NCI-H1694 treated with DMSO at 0.1 percent for 48 hours (cell line): Measurements from ENCODE around the gene HEBP1.
A peak's percentile ranks its signal among the peaks of the same experiment; 100 is the strongest.

ENCODE experiments used
- DNase-seq: peaks from one replicate; lab custom pipeline; 2025; lab: John Stamatoyannopoulos, UW

Gene HEBP1

DNA sequence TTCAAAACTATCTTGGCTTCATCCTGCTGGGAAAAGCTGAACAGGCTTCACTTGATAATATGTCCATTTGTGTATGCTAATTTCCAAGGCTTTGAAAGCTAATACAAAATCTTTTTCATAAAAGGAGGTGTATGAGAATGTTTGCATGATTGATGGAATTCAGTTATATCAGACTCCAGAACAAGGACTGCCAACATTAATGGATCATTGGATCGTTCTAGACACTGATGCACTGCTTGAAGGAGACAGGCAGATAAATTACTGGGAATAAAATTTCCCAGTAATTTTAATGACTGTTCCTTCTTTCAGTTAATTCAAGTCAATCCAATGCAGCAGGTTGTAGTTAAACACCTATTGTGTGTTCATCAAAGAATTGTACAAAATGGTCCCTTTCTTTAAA lies 48.6 kb downstream of the HEBP1 start:
- DNase-seq, result no peak

GRCh38 chr12:12947902-12948301 lies 52.2 kb downstream of the HEBP1 start:
- no peak for DNase-seq

GRCh38 chr12:12946686-12947355 lies 53.2 kb downstream of the HEBP1 start:
- DNase-seq, result no peak

- DNase-seq, result no peak
Measured at GRCh38 chr12:12945591-12945990, 54.5 kb downstream of the HEBP1 start.

- DNase-seq, result no peak
Measured at GRCh38 chr12:12943586-12944260, 56.3 kb downstream of the HEBP1 start.

DNA sequence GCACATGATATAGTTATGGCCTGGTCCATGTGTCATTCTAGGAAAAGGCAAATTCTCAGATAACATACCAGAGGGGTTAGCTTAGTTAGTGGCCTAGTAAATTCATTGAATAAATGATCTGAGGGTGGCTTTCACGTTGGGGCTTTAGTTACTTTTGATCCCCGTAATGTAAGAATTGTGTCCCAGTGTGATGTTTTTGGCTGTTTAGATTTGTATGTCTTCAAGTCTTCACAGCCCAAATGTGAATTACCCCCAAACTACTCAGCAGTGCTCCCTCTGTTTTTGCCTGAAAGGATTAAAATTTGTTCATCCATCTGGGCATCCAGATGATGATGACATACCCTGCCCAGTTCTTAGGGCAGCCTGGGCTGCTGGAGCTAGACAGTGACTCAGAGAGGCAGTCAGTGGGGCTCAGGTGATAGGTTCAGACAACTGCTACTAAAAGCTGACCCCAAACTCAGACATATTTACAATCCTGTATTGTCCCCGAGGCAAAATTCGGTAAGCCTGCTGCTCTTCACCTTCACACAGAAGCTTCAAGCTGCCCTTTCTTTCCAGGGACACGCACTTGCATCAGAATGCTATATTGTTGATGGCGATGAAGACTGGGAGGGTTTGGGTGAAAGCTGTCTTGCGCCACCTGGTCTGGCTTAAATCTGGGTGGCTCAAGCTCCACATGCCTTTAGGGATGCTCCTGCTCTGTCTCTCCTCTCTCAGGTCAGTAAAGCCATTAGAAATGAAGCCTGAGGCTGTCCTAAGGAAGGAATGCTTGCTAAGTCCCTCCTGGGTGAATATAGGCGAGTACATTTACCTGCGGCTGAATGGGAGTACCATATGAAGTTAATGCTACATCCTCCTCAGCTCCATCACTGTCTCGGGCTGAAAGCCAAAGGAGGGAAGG lies 58.4 kb downstream of the HEBP1 start:
- no peak for DNase-seq

DNA sequence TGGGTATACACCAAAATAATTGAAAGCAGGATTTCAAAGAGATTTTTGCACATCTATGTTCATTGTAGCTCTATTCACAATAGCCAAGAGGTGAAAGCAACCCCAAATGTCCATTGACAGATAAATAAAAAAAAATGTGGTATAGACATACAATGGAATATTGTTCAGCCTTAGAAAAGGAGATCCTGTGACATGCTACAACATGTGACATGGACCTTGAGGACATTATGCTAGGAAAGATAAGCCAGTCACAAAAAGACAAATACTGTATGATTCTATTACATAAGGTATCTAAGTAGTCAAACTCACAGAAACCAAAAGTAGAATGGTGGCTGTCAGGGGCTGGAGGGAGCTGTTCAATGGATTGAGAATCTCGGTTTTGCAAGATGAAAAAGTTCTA lies 60.2 kb downstream of the HEBP1 start:
- DNase-seq, result no peak

DNA sequence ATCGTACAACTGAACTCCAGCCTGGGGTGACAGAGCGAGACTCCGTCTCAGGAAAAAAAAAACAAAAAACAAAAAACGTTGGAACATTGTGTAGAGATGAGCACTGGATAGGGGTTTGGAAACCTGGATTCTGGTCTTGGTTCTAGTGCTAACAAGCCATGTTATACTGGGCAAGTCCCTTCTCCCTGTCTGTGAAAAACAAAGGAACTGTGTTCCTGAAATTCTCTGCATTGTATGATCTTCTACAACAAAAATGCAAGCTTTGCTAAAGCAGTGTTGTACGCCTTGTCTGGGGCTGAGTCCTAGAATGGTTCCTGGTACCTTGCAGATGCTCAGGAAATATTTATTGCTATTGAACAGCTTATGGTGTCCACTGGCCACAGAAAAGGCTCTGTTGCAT lies 61.5 kb downstream of the HEBP1 start:
- DNase-seq, result no peak

DNA sequence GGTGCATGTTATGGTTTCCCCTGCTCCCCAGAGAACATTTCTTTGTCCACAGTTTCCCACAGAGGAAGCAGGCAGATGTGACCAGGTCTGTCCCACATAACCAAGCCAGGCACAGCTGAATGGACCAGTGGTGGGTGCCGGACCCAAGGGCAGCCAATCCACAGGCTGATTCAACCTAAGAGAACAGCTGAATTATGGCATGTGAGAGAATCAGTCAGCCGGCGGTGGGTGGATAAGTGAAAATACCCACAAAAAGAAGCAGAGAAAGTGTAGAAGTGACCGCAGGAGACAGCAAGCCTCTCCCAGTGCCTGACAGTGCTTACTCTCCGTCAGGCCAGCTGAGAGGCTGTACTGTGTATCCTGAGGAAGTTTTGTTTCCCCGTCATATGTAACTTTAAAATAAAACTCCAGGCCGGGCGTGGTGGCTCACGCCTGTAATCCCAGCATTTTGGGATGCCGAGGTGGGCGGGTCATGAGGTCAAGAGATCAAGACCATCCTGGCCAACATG lies 63.0 kb downstream of the HEBP1 start:
- no peak for DNase-seq

GRCh38 chr12:12934556-12934955 lies 65.5 kb downstream of the HEBP1 start:
- no peak for DNase-seq

DNA sequence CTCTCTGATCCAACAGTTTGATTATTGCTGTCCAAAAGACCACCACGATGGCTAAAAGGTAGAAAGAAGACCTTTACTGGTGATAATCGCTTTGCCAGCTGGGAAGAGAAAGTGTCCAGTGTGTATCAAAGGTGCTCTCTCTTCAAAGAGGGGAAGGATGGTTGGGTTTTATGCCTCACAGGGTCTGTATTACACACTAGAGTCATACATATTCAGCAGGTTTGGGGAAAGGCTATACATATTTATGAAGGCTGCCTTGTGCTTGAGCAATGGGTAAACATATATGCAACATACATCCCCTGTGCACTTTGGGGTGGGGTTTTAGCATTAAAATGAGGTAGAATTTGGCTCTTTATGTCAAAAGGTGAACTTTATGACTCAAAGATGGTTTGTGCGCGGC lies 66.3 kb downstream of the HEBP1 start:
- DNase-seq, result no peak

DNA sequence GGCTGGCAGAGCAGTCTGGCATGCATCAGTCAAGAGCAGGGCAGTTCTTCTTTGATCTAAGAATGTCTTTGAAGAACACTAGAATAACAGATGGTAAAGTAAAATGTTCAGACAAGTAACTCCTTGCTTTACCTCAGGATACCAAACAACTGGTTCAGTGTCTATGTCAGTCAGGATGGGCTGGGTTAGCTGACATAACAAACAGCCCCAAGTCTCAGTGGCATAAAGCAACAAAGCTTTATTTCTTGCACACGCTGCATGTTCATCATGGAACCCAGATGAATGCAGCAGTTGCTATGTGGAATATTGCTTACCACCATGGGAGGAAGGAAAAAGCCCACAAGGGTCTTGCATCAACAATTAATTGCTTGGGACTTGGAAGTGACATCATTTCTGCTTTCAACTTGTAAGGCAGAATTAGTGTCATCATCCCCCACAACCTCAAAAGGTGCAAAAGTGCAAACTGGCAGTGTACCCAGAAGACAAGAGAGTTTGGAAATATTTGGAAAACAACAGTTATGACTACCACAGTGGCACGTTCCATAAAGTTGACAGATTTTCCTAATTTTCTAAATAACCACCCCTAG lies 69.3 kb downstream of the HEBP1 start:
- no peak for DNase-seq

GRCh38 chr12:12929696-12930095 lies 70.4 kb downstream of the HEBP1 start:
- DNase-seq, result no peak

DNA sequence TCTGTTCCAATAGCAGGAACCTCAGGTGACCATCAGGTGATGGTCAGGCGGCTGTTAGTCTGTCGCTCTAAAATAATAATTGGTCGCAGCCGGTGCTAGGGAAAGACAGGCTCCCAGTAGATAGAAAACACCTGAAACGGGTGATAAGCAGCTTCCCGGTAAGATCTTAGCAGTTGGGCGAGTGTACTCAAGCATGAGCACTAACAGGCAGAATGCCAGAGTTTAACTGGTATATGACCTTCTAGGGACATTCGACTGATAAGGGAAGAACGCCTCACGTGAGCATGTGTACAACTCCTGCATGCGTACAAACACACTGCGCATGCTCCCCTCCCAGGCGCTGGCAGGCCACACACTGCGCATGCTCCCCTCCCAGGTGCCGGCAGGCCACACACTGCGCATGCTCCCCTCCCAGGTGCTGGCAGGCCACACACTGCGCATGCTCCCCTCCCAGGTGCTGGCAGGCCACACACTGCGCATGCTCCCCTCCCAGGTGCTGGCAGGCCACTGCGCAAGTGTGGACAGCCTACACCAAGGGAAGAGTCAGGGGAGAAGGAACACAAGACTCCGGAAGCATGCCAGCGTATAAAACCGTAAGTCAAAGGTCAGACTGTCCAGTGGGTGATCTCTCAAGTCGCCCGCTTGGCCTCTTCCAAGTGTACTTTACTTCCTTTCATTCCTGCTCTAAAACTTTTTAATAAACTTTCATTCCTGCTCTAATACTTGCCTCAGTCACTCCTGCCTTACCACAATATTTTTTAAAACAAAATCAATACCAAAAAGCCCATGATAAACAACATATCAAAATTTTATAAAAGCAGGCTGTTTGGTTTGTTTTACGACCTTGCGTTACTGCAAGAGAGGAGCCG lies 72.6 kb downstream of the HEBP1 start:
- peak; percentile 58 for DNase-seq

DNA sequence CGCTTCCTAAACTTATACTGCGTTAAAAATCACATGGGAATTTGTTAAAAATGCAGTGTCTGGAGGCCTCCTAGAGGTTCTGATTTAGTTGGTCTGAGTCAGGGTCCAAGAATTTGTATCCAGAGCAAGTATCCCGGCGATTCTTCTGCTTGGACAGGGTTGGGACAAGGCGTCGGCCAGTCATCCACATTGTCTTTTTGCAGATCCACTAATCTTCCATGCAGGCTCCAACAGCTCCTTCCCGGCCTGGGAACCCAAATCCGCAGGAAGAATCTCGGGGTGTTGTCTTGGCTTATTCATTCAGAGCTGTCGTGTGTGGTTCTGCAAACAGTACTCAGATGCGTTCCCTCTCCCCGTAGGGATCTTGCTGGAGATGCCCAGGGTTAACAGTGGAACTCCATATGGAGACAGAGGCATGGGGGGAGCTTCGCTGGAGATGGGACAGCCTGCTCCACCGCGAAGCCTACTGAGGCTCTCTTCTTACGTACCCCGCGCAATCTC lies 73.4 kb downstream of the HEBP1 start:
- DNase-seq, result no peak

DNA sequence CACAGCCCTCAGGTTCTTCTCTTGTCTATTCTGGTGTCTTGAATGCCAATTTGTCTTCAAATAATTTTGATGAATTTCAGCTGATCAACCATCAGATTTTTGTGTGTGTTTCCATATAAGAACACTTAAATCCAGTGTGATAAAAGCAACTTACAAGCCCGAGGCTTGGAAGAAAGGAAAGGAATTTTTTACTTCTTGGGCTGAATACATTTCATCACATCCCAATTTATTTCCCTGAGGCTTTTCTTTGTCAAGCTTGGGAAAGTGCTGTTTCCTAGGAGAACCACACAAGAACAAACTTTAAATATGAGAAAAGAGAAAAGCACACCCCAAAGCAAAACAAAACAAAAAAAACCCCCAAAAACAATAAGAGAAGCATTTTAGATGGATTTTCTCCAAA lies 74.7 kb downstream of the HEBP1 start:
- no peak for DNase-seq
